ENCODE data around the gene TRPC4AP.

The TRPC4AP gene

GRCh38 chr20:35092524-35093266, at the start of gene TRPC4AP:
Gene TRPC4AP, minus strand, starts transcription at chr20:35092807. Its CDS starts 26 bp downstream, at chr20:35092781.
- H3K4me1 ChIP-seq (ENCODE audit: control insufficient read depth in 1 of 2, insufficient read depth in 1 of 2, low read depth in 1 of 2, low read length in 1 of 2): peaks cover 47 to 51% of the 10 kb centered on the region in 2 experiments
- H3K36me3 ChIP-seq: peaks cover 9% of the 10 kb centered on the region
- peak within 1 kb of the TSS; percentile 83 to 95 for H3K4me3 ChIP-seq (ENCODE audit: low read depth in 1 of 2, low read length in 1 of 2)
- H3K27ac ChIP-seq: peak within 1 kb of the TSS; percentile 94
- H3K9me3 ChIP-seq: no peaks in the 10 kb centered on the region
- TF ChIP-seq CTCF (IDR thresholded peaks at IDR 0.05): peak; percentile 100
- no peaks in the 10 kb centered on the region for H3K27me3 ChIP-seq

GRCh38 chr20:35135867-35136586, 43.4 kb upstream of the TRPC4AP start:
- Histone ChIP-seq H3K4me1 (ENCODE audit: control insufficient read depth in 1 of 2, insufficient read depth in 1 of 2, low read depth in 1 of 2, low read length in 1 of 2) (no peaks in the 10 kb centered on the region), H3K36me3 (peaks cover 96% of the 10 kb centered on the region), H3K9me3 (no peaks in the 10 kb centered on the region), H3K4me3 (ENCODE audit: low read depth in 1 of 2, low read length in 1 of 2) (no peak overlapping the region), H3K27me3 (no peaks in the 10 kb centered on the region), H3K27ac (no peak overlapping the region)
- no peak for TF ChIP-seq CTCF (IDR thresholded peaks at IDR 0.05)

DNA sequence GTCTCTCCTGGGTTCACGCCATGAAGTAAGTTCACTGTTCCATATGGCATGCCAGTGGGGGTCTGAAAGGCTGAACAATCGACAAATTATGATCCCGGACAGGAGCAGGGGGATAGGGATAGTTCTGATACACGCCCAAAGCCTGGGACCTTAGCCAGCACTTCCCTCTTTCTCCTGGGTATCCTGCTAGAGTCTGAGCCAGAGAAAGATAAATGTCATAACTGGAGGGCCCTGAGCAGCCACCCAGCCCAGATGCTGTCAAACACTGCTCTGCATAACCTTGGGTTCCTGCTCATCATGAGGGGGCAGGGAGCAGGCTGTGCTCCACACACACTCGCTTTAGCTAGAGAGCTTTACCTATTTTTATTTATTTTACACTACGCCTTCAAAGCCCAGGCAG, 42.3 kb upstream of the TRPC4AP start:
- H3K4me1 ChIP-seq (ENCODE audit: control insufficient read depth in 1 of 2, insufficient read depth in 1 of 2, low read depth in 1 of 2, low read length in 1 of 2): no peaks in the 10 kb centered on the region
- no peak for TF ChIP-seq CTCF (IDR thresholded peaks at IDR 0.05)
- H3K4me3 ChIP-seq (ENCODE audit: low read depth in 1 of 2, low read length in 1 of 2): no peak overlapping the region
- H3K9me3 ChIP-seq: no peaks in the 10 kb centered on the region
- H3K27ac ChIP-seq: no peak overlapping the region
- peaks cover 98% of the 10 kb centered on the region for H3K36me3 ChIP-seq
- H3K27me3 ChIP-seq: no peaks in the 10 kb centered on the region

DNA sequence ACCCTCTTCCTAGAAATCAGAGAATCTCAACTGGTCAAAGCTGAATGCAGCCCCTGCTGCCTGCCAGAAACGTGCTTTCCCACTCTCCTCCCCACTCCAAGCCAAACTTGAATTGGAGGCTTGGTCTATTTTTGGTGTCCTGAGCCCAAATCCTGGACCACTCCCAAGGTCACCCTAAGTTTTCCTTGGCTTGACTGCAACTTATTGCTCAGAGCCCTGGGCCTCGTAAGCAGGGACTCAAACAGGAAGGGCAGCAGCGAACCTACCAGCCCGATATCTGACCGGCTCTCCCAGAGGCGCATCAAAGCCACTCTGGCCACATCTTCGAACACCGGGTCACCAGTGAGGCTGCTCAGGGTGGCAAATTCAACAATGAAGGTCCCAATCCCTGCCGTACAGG, 41.9 kb upstream of the TRPC4AP start:
- H3K36me3 ChIP-seq: peaks cover 98% of the 10 kb centered on the region
- no peak for TF ChIP-seq CTCF (IDR thresholded peaks at IDR 0.05)
- no peaks in the 10 kb centered on the region for H3K9me3 ChIP-seq
- no peak overlapping the region for H3K4me3 ChIP-seq (ENCODE audit: low read depth in 1 of 2, low read length in 1 of 2)
- H3K4me1 ChIP-seq (ENCODE audit: control insufficient read depth in 1 of 2, insufficient read depth in 1 of 2, low read depth in 1 of 2, low read length in 1 of 2): no peaks in the 10 kb centered on the region
- H3K27ac ChIP-seq: no peak overlapping the region
- H3K27me3 ChIP-seq: no peaks in the 10 kb centered on the region

- H3K27me3 ChIP-seq: no peaks in the 10 kb centered on the region
- H3K27ac ChIP-seq: no peak overlapping the region
- no peaks in the 10 kb centered on the region for H3K4me1 ChIP-seq (ENCODE audit: control insufficient read depth in 1 of 2, insufficient read depth in 1 of 2, low read depth in 1 of 2, low read length in 1 of 2)
- no peak overlapping the region for H3K4me3 ChIP-seq (ENCODE audit: low read depth in 1 of 2, low read length in 1 of 2)
- TF ChIP-seq CTCF (IDR thresholded peaks at IDR 0.05): no peak
- peaks cover 100% of the 10 kb centered on the region for H3K36me3 ChIP-seq
- H3K9me3 ChIP-seq: no peaks in the 10 kb centered on the region
Observed at GRCh38 chr20:35133735-35134134, 41.1 kb upstream of the TRPC4AP start.
